GM15510 (cell line): ENCODE measurements around the gene KMT2E.

ENCODE experiments used
- POLR2A ChIP-seq: IDR thresholded peaks from 3 replicates; pipeline ENCODE4 v1.6.1; 2011; ENCODE audit warnings: borderline replicate concordance; ENCODE audit not compliant: insufficient read length; ENCODE audit errors: extremely low read depth

Gene KMT2E, protein sequence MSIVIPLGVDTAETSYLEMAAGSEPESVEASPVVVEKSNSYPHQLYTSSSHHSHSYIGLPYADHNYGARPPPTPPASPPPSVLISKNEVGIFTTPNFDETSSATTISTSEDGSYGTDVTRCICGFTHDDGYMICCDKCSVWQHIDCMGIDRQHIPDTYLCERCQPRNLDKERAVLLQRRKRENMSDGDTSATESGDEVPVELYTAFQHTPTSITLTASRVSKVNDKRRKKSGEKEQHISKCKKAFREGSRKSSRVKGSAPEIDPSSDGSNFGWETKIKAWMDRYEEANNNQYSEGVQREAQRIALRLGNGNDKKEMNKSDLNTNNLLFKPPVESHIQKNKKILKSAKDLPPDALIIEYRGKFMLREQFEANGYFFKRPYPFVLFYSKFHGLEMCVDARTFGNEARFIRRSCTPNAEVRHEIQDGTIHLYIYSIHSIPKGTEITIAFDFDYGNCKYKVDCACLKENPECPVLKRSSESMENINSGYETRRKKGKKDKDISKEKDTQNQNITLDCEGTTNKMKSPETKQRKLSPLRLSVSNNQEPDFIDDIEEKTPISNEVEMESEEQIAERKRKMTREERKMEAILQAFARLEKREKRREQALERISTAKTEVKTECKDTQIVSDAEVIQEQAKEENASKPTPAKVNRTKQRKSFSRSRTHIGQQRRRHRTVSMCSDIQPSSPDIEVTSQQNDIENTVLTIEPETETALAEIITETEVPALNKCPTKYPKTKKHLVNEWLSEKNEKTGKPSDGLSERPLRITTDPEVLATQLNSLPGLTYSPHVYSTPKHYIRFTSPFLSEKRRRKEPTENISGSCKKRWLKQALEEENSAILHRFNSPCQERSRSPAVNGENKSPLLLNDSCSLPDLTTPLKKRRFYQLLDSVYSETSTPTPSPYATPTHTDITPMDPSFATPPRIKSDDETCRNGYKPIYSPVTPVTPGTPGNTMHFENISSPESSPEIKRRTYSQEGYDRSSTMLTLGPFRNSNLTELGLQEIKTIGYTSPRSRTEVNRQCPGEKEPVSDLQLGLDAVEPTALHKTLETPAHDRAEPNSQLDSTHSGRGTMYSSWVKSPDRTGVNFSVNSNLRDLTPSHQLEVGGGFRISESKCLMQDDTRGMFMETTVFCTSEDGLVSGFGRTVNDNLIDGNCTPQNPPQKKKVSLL (N-terminal part only)

DNA sequence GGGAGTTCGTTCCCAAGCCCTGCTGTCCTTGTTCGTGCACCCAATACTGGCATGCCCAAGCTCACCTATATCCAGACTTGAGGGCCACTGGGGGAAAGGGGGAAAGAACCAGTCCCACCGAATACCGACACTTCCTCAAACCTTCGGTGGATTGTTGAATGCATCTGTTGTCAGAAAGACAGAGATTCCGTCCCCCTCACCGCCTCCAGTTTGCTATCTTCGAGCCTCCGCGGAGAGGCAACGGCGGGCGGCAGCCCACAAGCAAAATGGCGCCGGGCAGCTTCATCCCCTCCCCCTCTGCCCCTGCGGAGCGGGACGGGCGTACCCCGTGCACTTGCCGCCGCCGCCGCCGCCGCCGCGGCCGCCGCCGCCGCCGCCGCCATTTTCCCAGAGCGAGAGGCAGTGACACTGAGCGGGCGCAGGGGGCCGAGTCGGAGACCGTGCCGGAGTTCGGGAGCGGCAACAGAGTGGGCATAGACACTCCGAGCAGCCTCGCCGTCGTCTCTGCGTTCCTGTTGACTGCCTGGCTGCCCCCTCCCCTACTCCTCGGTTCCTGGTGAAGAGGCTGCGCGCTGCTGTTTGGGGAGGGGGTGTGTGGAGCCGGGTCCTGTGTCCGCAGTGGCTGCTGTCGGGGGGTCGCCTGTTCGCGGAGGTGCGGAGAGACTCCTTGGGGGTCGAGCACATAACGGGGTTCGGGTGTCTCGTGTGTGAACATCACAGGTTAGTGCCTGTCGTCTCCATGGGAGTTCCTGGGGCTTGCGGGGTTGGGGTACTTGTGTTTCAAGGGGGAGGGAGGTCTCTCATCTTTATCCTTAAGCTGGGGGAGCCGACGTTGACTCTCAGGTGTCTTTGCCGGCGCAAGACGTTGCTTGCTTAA, at the start of gene KMT2E:
TSS of gene KMT2E (plus strand) at position 390 of the 877 bp plus-strand sequence. CDS start 26,748 bp downstream, outside the sequence.
- TF ChIP-seq POLR2A: peak; percentile 84

GRCh38 chr7:104964626-104965236, 49.3 kb upstream of the KMT2E start:
- TF ChIP-seq POLR2A: no peak

DNA sequence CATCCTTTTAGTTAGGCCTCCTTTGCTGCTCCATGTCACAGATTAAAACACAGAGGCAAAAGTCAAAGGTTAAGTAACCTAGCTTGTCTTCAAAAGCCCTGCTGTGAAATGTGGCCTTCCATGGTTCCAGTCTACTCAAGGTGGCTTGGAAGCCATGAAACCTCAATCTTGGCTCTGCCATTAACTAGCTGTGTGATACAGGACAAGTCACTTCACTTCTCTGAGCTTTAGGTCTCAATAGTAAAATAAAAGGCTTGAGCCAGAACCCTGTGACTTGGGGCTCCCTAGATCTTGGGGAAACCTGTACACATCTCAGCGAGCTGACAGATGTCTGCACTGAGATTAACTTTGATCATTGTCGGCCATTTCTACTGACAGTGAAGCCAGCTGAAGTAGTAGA, 48.0 kb upstream of the KMT2E start:
- no peak for TF ChIP-seq POLR2A

DNA sequence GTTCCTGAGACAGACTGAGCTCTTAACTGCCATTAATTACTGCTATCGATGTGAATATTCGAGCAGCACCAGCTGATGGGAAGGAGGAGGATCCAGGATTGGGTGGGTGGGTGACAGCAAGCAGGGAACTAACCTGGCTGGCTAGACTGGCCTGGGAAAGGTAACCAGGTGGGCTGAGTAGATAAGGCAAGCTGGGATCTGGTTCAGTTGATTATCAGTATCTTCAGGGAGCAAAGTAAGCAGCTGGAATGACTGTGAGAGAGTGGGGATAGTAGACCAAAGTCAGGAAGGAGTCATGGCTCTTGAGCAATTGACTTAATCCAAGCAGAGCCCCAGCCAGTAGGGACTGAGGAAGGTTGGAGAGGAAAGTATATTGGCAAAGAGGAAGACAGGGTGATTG, 46.9 kb upstream of the KMT2E start:
- TF ChIP-seq POLR2A: no peak

GRCh38 chr7:104967595-104967994, 46.4 kb upstream of the KMT2E start:
- no peak for TF ChIP-seq POLR2A

DNA sequence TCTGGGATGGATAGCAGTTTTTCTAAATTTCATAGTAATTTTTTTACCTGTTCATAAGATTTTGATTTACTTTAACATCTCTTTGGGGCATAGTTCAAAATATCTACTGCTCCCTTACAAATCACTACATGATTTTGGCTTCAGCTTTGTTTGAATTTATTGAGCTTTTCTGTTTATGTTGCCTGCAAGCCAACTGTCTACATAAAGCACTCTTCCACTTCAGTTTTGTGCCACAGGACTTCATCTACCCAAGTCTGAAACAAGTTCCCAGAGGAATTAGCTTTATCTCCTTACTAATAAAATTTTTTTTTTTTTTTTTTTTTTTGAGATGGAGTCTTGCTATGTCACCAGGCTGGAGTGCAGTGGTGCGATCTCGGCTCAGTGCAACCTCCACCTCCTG, 45.4 kb upstream of the KMT2E start:
- no peak for TF ChIP-seq POLR2A

DNA sequence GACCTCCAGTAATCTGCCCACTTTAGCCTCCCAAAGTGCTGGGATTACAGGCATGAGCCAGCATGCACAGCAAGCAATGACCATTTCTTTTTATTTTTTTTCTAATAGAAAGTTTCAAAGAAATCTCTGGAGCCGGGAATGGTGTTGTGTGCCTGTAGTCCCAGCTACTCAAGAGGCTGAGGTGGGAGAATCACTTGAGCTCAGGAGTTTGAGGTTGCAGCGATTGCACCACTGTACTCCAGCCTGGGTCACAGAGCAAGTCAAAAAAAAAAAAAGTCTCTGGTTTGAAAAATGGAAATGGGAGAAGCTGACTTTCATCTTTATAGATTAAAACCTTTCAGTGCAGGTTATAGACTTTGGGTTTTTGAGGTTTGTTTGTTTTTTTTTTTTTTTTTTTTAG, 44.8 kb upstream of the KMT2E start:
- no peak for TF ChIP-seq POLR2A

DNA sequence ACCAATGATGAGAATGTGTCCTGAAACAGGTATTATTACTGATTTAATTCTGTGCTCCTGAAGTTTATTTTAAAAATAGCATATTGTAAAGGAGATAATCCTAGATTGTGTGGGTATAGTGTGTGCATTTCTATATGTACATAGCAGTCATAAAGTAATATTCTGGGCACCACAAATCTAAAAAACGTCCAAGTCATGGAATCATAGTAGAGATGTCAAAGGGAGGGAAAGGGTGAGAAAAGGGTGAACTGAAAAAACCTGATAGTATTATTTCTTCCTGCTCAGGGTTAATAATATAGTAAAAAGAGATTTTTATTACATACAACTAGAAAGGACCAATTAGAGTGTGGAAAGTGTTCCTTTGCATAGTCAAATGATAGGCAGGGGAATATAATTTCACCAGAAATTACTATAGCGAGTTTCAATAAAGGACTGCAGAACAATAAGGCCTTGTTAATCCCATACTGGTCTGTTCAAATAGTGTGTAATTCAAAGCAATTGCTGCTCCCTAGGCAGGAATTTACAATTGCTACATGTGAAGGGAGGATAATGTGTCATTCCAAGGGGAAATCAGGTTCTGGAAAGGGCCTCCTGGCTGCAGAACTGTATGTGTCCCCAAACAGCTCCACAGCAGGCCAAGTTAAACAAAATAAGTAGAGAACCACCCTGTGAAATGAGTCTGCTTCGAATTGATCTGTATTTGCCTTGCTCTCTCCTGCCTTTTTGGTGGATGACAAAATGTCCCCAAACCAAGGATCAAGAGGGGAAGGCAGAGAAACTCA, 42.5 kb upstream of the KMT2E start:
- no peak for TF ChIP-seq POLR2A

- TF ChIP-seq POLR2A: no peak
Observed at GRCh38 chr7:104972500-104972899, 41.5 kb upstream of the KMT2E start.

DNA sequence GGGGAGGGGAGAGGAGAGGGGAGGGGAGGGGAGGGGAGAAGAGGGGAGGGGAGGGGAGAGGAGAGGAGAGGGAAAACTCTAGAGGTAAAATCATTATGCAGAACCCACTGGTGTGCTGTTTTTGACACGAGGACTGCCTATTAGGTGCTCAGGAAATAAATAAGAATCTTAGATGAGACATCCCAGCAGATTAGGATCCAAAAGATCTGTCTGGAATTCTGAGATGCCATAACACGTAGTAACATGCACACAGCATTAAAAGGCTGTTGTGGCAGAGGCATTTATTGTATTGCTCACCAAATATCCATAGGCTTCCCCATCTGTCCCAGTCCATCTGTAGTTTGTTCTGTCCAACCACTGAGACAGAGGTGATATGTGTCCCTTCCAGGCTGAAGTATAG, 40.8 kb upstream of the KMT2E start:
- TF ChIP-seq POLR2A: no peak

- TF ChIP-seq POLR2A: no peak
Observed at GRCh38 chr7:104973909-104974415, 40.0 kb upstream of the KMT2E start.

DNA sequence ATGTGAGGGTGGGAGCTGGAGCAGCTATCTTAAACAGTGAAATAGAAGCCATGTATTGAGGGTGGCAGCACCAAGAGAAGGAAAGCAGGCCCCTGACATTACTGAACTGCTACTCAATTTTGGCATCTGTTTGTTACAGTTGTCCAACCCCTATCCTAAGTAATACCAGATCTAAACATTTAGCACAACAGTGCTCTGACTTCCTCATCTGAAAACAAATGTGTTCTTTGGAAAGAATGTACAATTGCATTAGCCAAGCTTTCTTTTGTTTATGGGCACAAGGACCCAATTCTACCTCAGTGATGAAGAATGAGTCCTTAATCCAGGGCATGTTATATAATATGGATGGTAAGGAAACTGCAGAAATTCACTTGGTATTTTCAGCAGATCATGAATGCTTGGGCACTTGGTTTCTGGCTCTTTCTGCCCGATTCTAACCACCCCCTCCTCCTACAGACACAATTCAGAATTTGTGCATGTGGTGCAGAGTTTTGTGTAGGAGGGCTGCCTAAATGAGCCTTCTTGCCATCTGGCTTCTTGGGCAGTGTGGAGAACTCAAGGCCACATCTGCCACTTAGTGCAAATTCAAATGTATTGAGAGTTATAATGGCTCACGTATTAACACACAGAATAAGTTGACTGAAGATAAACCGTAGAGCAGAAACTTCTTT, 36.9 kb upstream of the KMT2E start:
- TF ChIP-seq POLR2A: no peak

DNA sequence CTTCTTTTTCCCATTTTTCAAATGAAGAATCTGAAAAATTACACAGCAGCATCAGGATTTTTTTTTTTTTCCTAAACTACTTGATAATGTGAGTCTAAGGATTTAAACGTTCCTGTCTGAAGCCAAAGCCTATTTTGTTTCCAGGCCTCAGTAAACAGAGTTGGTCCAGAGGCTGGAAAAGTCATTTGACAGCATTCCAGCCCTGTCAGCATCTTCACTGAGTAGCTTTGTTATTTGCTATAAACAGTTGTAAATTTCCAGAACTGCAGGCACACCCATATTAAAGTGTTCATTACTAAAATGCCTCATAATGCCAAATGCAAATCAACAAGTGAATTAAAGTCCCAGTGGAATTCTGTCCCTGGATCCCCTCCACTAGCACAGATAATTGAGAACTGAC, 35.5 kb upstream of the KMT2E start:
- TF ChIP-seq POLR2A: no peak
